Measurements from ENCODE around the gene DAB2IP. TPM values are rescaled to one million over a fixed set of nuclear protein-coding genes. Genes with fewer than 3 reads are reported as not detected.
A peak's percentile ranks its signal among the peaks of the same experiment; 100 is the strongest.

DAB2IP gene
- total and polyA plus RNA-seq, 8 donors: 17.5 to 303 (median 45.6) TPM

DNA sequence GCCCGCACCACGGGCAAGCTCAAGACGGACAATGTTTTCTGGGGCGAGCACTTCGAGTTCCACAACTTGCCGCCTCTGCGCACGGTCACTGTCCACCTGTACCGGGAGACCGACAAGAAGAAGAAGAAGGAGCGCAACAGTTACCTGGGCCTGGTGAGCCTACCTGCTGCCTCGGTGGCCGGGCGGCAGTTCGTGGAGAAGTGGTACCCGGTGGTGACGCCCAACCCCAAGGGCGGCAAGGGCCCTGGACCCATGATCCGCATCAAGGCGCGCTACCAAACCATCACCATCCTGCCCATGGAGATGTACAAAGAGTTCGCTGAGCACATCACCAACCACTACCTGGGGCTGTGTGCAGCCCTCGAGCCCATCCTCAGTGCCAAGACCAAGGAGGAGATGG is 108.6 kb downstream of the DAB2IP start:
- Histone ChIP-seq H3K4me3 (no peak overlapping the region), H3K36me3 (peaks cover 52 to 81% (median 79%) of the 10 kb centered on the region in 4 donors), H3K9me3 (no peaks in the 10 kb centered on the region), H3K4me1 (peaks cover 29 to 46% (median 37%) of the 10 kb centered on the region in 4 donors), H3K27ac (no peak overlapping the region), H3K27me3 (no peaks in the 10 kb centered on the region)
- intact Hi-C loops (cut with DNase I; ENCODE audit: low total_unique reads): no loop called here
- no peak for TF ChIP-seq POLR2A (IDR thresholded peaks at IDR 0.05)
- no peak for TF ChIP-seq POLR2AphosphoS5 (IDR thresholded peaks at IDR 0.05)
- TF ChIP-seq EP300 (IDR thresholded peaks at IDR 0.05): no peak
- TF ChIP-seq, protein P1, sequence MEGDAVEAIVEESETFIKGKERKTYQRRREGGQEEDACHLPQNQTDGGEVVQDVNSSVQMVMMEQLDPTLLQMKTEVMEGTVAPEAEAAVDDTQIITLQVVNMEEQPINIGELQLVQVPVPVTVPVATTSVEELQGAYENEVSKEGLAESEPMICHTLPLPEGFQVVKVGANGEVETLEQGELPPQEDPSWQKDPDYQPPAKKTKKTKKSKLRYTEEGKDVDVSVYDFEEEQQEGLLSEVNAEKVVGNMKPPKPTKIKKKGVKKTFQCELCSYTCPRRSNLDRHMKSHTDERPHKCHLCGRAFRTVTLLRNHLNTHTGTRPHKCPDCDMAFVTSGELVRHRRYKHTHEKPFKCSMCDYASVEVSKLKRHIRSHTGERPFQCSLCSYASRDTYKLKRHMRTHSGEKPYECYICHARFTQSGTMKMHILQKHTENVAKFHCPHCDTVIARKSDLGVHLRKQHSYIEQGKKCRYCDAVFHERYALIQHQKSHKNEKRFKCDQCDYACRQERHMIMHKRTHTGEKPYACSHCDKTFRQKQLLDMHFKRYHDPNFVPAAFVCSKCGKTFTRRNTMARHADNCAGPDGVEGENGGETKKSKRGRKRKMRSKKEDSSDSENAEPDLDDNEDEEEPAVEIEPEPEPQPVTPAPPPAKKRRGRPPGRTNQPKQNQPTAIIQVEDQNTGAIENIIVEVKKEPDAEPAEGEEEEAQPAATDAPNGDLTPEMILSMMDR (IDR thresholded peaks at IDR 0.05): no peak
- DNase-seq: no peak
- 91 to 98% (median 96%) methylated on average over 18 to 23 of the region's 23 CpGs for WGBS, 5 donors

DNA sequence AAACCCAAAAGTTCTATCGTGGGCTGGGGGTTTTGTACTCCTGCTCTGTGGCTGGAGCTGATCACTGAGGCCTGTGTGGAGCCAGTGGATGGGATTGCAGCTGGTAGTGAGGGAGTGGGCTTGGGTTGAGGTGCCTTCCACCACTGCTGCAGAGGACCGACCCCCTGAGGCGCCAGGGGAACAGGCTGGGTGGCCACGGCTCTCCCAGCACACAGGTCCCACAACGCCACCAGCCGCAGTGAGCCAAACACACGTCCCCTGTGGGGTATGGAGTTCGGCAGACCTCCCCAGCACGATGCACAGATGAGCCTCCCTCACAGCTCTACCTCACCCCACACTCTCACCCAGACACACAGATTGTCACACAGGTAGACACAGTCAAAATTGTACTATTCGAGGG is 109.1 kb downstream of the DAB2IP start:
- DNase-seq: no peak
- 84 to 95% (median 90%) methylated on average over 10 of the region's 10 CpGs for WGBS, 5 donors
- Histone ChIP-seq H3K4me1 (peaks cover 28 to 46% (median 36%) of the 10 kb centered on the region in 4 donors), H3K4me3 (no peak overlapping the region), H3K27me3 (no peaks in the 10 kb centered on the region), H3K9me3 (no peaks in the 10 kb centered on the region), H3K36me3 (peaks cover 52 to 85% (median 83%) of the 10 kb centered on the region in 4 donors), H3K27ac (no peak overlapping the region)
- TF ChIP-seq POLR2AphosphoS5 (IDR thresholded peaks at IDR 0.05) (no peak), EP300 (IDR thresholded peaks at IDR 0.05) (no peak), POLR2A (IDR thresholded peaks at IDR 0.05) (no peak)
- TF ChIP-seq, protein P1 (IDR thresholded peaks at IDR 0.05): no peak
- intact Hi-C loops (cut with DNase I; ENCODE audit: low total_unique reads): no loop called here

DNA sequence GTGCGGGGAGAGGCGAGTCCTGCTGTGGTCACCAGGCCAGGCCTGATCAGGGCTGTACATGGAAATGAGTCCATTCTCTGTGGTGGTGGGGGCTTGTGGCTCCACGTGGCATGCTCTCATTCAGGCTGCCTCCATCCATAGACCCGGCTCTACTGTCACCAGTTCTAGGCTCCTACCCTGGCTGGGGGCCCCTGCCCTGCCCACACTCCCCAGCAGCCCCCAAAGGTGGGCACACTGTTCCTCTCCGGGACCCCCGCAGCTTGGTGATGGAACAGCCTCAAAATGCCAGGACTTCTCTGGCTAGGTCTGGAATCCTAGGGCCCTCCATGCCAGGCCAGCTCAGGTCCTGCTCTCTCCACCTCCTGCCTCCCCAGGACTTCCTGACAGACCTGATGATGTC is 111.7 kb downstream of the DAB2IP start:
- H3K4me1 ChIP-seq: peaks cover 19 to 28% (median 21%) of the 10 kb centered on the region in 4 donors
- no peaks in the 10 kb centered on the region for H3K27me3 ChIP-seq
- 89 to 99% (median 96%) methylated on average over 4 to 6 of the region's 6 CpGs for WGBS, 5 donors
- H3K4me3 ChIP-seq: no peak overlapping the region
- peaks cover 72 to 100% (median 96%) of the 10 kb centered on the region in 4 donors for H3K36me3 ChIP-seq
- intact Hi-C loops (cut with DNase I; ENCODE audit: low total_unique reads): no loop called here
- TF ChIP-seq POLR2AphosphoS5 (IDR thresholded peaks at IDR 0.05): no peak
- TF ChIP-seq, protein P1 (IDR thresholded peaks at IDR 0.05): no peak
- no peak for TF ChIP-seq POLR2A (IDR thresholded peaks at IDR 0.05)
- no peak for TF ChIP-seq EP300 (IDR thresholded peaks at IDR 0.05)
- peak overlapping the region in 1 of 5 donors; percentile 74 for H3K27ac ChIP-seq
- DNase-seq: no peak
- no peaks in the 10 kb centered on the region for H3K9me3 ChIP-seq

DNA sequence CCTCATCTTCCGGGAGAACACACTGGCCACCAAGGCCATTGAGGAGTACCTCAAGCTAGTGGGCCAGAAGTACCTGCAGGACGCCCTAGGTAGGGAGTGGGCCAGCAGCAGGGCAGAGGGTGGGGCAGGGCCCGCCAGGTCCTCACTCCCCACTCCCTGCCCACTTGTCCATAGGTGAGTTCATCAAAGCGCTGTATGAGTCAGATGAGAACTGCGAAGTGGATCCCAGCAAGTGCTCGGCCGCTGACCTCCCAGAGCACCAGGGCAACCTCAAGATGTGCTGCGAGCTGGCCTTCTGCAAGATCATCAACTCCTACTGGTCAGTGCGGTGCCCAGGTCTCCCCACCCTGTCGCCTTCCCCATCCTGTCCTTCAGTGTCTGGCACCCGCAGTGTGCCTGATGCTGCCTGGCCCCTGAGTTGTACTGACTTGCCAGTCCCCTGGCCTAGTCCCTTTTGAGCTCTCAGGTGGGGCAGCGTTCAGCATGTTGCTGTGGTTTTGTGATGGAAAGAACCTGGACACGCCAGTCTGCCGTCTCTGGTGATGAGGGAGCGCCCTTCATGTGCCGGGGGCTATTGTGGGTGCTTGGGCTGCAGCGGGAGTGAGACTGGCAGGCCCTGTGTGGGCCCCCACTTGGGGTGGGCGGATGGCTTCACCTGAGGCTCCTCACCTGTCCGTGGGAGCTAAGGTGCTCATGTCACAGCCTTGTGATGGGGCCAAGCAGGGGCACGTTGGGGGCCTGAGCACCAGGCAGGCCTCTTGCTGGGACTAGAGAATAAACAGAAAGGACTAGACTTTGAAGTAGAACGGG is 112.3 kb downstream of the DAB2IP start:
- DNase-seq: no peak
- no peak for TF ChIP-seq EP300 (IDR thresholded peaks at IDR 0.05)
- TF ChIP-seq POLR2AphosphoS5 (IDR thresholded peaks at IDR 0.05): no peak
- no peak for TF ChIP-seq POLR2A (IDR thresholded peaks at IDR 0.05)
- TF ChIP-seq, protein P1 (IDR thresholded peaks at IDR 0.05): no peak
- Histone ChIP-seq H3K4me3 (no peak overlapping the region), H3K36me3 (peaks cover 74 to 100% (median 96%) of the 10 kb centered on the region in 4 donors), H3K4me1 (peaks cover 19 to 28% (median 21%) of the 10 kb centered on the region in 4 donors), H3K27me3 (no peaks in the 10 kb centered on the region), H3K27ac (peak overlapping the region in 4 of 5 donors; percentile 73 to 79 (median 75)), H3K9me3 (no peaks in the 10 kb centered on the region)
- intact Hi-C loops (cut with DNase I; ENCODE audit: low total_unique reads): no loop called here
- 85 to 93% (median 88%) methylated on average over 13 to 21 of the region's 21 CpGs for WGBS, 5 donors

Measured in stomach (tissue), 9 donors.